GM12891 (cell line): Measurements from ENCODE around the gene TUT1.
"Not testable (repeated sequence)": the region's sequence is repeated elsewhere in the genome, so short reads cannot be mapped to it uniquely, and the experiment has no call there.

Experiments
- DNase-seq: peaks from one replicate; pipeline ENCODE4 v3.0.0; 2011; ENCODE audit warnings: low spot score; ENCODE audit not compliant: insufficient read length
- FAIRE-seq: peaks from 2 replicates; lab custom pipeline; 2011; peaks lifted over from hg19 to GRCh38; lab: Jason Lieb, UNC
- PAX5 ChIP-seq: IDR thresholded peaks from 2 replicates; pipeline ENCODE4 v1.6.1; 2011; ENCODE audit warnings: low read length, moderate library complexity, mild to moderate bottlenecking; ENCODE audit not compliant: insufficient read depth, severe bottlenecking
- POLR2A ChIP-seq: IDR thresholded peaks from 2 replicates; pipeline ENCODE4 v1.6.1; 2011; ENCODE audit warnings: low read depth, low read length, control low read depth
- POLR2AphosphoS5 ChIP-seq: IDR thresholded peaks from 2 replicates; pipeline ENCODE4 v1.6.1; 2011; ENCODE audit warnings: low read depth, low read length, control low read depth
- POU2F2 ChIP-seq: IDR thresholded peaks from 2 replicates; pipeline ENCODE4 v1.6.1; 2011; ENCODE audit warnings: low read depth, mild to moderate bottlenecking, control low read depth, low read length, moderate library complexity
- SPI1 ChIP-seq: IDR thresholded peaks from 2 replicates; pipeline ENCODE4 v1.6.1; 2011; ENCODE audit warnings: low read depth, low read length, control low read depth
- TAF1 ChIP-seq: IDR thresholded peaks from 2 replicates; pipeline ENCODE4 v1.6.1; 2011; ENCODE audit warnings: low read depth, low read length, control low read depth

The TUT1 gene

DNA sequence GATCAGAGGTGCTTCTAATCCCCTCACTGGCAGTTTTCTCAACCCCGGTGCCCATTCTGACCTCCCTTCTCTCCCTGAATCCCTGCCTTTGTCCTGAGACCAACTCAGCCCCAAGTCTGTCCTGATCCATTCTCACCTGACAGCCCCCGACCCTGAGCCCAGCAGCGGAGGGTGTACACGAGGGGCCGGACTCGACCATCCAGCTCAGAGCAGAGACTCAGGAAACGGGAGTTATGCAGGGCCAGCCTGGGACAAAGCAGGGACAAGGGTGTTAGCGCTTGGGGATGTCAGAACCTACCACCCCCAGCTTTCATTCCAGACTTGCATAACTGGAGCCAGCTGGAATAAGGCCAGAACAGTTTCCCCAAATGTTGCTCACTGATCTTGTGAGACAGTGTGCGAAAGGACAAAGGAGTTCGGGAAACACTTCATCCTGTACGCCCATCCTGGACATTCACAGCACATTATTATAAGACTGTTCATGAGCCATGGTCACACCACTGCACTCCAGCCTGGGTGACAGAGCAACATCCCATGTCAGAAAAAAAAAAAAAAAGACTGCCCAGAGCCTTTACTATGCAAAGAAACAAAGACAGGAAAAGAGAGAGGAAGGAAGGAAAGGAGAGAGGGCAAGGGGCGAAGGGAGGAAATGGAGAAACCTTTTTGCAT, 14.1 kb downstream of the TUT1 start:
- no peak for FAIRE-seq
- TF ChIP-seq PAX5 (no peak), SPI1 (no peak), POU2F2 (no peak), TAF1 (no peak), POLR2AphosphoS5 (no peak), POLR2A (no peak)
- no peak for DNase-seq

DNA sequence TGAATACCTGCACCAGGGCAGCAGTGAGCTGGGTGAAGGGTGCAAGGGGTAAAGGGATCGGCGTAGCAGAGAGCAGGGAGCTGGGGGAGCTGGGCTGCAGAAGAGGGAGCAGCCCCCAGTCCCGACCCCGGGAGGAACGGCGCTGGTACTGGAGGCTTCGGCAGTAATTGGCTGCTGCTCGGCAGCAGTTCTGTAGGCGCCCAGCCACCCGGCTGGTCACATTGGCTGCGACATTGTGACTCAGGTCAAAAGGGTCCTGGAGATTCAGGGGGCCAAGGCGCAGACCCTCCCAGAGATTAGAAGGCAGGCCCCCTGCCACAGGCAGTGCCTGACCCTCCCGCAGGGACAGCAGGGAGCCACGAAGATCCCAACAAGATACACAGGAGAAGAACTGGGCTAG, 15.5 kb downstream of the TUT1 start:
- no peak for TF ChIP-seq PAX5
- DNase-seq = no peak
- FAIRE-seq = no peak

DNA sequence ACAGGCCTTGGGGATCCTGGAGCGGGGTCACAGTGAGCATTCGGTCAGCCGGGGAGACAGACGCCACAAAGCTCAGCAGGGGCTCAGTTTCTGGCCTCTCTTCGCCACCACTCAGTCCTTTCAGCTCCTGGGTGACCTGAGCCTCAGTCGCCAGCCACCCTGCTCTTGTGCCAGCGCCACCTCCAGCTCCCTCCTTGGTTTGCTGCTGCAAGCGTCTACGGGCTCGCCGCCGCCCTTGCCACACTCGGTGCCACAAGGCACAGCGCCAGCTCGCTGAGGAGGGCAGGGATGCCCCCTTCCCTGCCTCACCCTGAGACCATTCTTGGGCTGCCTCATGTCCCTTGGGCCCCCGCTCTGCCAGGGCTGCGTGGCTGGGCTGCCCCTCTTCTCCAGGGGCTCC, 16.2 kb downstream of the TUT1 start:
- FAIRE-seq = no peak
- no peak for DNase-seq
- no peak for TF ChIP-seq POU2F2
- no peak for TF ChIP-seq POLR2AphosphoS5
- no peak for TF ChIP-seq TAF1
- no peak for TF ChIP-seq POLR2A
- TF ChIP-seq PAX5 = no peak
- no peak for TF ChIP-seq SPI1

DNA sequence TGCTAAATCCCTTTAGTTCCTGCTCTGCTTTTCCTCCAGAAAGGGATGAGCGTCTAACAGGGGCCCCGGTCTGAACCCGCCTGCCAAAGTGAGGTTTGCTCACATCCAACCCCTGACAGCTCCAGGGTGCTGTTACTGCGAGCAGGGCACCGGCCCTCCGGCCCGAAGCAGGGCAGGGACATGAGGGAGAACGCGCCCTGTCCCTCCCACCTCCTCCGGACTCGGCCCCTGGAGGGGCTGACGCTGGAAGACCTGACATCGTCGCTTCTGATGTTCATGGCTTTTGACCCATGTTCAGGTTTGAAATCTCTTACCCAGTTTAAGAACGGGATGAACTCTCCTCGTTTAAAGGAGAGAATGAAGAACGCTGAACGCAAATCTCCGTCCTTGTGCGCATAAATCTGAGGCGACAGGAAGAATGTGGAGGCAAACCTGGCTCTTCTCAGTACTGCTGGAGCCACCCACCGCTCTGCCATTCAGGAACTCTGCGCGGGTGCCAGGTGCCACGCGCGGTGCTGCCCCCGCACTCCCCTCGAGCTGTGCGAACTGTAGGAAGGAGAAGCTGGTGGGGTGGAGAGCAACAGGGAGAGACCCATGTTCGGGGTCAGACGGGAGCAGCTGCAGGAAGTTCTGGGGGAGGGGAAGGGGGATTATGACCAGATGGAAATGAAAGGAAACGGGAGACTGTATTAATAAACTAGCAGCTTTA, 16.8 kb downstream of the TUT1 start:
- peak; percentile 56 for FAIRE-seq
- peak; percentile 46 for DNase-seq

DNA sequence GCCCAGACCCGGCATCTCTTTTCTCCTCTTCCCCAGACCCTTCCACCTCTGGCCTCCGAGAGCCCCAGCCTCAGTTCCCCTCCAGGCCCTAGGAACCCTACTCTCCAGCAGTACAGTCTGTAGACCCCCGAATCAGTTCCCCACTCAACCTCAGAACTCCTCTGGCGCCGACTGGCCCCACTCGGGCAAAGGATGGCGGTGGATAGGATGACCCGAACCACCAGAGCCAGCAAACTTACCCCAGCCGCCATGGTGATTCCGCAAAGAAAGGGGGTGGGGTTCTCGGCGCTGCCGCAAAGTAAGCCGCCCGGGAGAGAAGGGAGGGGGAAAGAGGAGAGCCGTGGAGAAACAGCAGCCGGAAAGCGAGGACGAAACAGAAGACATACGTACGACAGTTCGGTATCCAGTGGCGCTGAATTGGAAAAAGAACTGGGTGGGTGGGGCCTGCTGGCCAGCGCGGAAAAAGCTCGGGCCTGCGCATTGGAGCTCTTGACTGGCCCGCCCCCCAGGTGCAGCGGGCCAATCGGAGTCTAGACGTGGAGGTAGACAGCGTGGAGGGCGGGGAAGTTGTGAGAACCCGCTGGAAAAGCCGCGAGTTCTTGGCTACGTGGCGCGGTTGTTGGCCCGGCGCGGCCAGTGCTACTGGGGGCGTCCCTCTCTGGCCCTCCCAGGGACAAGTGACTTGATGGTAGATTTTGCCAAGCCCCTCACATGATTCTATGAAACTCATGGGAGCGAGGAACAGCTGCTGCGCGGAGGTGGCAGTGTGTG, 17.5 kb downstream of the TUT1 start, which contains the start of gene EEF1G:
TSS of gene EEF1G (minus strand) at position 300 of the 771 bp plus-strand sequence. CDS start at position 251, 49 bp downstream.
- TF ChIP-seq POLR2A (peak; percentile 91), TAF1 (peak; percentile 100), POLR2AphosphoS5 (peak; percentile 87), POU2F2 (0 out of 2 replicates have a peak, but pooled peaks have one; percentile 54), SPI1 (no peak), PAX5 (no peak)
- peak; percentile 97 for DNase-seq
- peak; percentile 88 for FAIRE-seq

More for the DNA sequence above, 16.8 kb downstream of the TUT1 start:
- TF ChIP-seq SPI1 (no peak), POU2F2 (no peak), POLR2AphosphoS5 (0 out of 2 replicates have a peak, but pooled peaks have one; percentile 10), POLR2A (peak; percentile 8; the same call in 1 of the 2 replicates), TAF1 (no peak), PAX5 (no peak)

DNA sequence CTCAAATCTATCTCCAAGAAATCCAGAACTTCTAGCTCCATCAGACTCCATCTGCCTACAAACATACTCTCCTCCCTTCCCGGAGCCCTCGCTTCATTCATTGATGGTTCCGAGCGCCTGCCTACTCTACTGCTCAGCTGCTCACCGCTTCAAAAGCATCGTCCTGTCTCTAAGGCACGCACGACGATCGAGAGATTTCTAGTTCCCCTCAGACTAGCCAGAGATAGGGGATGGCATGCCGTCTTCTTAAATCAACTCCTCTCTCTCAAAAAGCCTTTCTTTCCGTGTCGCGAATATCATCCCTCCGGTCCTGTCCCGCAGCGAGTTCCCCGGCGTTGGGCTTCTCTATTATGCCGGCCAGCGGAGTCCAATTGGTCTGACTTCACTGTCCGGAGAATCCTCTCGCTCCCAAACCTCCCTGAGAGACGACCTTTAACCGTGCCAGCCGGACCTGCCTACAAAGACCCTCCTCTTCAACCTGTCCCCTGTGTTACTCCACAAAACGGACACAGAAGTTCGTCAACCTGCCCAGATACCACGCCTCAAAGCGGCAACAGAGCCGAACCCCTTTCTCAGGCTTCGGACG, 18.2 kb downstream of the TUT1 start:
- DNase-seq (no peak), FAIRE-seq (peak; percentile 66)
- TF ChIP-seq POLR2AphosphoS5 (no peak), TAF1 (no peak), SPI1 (no peak), POU2F2 (no peak), POLR2A (no peak), PAX5 (no peak)

DNA sequence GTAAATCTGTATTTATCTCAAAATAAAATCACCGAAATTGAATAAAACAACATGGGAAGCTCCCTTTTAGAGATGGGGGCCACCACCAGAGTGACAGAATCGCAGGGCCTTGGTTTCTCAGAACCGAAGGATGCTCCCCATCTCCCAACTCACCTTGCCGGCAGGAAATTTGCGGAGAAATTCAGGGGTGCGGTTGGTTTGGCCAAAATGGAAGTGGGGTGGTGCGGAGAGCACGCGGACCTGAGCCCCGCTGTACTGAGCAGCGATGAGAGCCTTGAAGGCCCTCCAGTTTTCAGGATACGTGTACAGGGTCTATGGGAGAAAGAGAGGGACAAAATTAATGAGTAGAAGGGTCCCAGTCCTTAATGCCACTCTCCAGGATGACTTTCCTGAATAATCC, 18.9 kb downstream of the TUT1 start:
- no peak for DNase-seq
- no peak for FAIRE-seq
- TF ChIP-seq POLR2A (no peak), SPI1 (no peak), PAX5 (no peak), TAF1 (no peak), POU2F2 (no peak), POLR2AphosphoS5 (no peak)

DNA sequence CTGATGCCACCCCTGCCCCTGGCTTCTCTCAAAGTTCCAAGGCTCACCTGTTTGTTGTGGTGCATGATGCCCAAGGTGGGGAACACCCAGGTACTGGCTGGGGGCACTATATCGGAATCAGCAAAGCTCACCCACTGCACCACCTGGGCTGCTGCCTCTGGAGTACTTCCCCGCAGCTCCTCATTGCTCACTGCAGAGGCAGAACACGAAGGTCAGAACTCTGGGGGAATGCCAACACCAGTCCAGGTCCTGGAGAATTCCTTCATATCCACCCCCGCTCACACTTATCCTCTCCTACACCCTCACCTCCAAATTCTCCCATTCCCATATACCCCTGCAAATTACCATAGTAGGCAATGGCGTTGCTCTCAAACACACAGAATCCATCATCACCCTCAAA, 19.8 kb downstream of the TUT1 start:
- not testable (repeated sequence) for FAIRE-seq, DNase-seq

DNA sequence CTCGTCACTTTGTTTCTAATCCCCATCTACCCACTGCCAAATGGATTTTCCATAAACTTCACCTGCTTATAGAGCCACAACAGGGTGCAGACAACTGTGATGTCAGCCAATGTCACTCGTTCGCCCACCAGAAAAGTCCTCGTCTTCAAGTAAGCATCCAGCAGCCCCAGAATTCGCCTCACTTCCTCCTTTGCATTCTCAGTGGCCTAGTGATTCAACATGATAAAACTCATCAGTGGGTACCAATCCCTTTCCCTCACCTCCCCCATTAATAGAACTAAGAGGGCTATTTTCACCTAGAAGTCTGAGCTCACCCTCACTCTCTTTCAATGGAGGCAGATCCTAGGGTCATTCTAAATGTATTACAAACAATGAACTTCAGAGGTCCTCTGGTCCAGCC, 20.4 kb downstream of the TUT1 start:
- FAIRE-seq, DNase-seq: not testable (repeated sequence)

DNA sequence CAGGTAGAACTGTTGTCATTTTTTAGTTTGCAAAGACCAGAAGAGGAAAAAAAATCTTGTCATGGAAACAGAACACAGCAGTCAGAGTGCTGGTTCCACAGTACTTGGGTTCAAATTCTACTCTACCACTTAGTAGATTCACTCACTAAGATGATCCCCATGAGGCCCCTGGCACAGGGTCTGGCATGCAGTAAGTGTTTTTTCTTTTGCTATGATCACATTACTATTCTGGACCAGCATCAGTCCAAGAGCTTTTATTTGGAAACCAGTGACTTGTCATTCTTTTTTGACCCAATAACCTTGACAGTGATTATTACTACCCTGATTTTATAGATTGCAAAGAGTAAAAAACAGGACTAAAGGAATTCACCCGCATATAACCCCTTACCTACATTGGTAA, 21.7 kb downstream of the TUT1 start:
- TF ChIP-seq TAF1 = no peak
- no peak for TF ChIP-seq POLR2AphosphoS5
- no peak for TF ChIP-seq SPI1
- TF ChIP-seq POU2F2 = no peak
- TF ChIP-seq POLR2A = no peak
- DNase-seq (no peak), FAIRE-seq (no peak)

More for the DNA sequence above, 20.4 kb downstream of the TUT1 start:
- TF ChIP-seq SPI1 = peak; percentile 52
